Upper lobe of left lung (tissue), 4 donors: ENCODE data around the gene NFIX.

Source experiments
- CTCF ChIP-seq, 6 experiments: fragments of 450-650 bp in 4 of 6; fragments of 200-600 bp in 2 of 6; sonication (generic) in 2 of 6; IDR thresholded peaks; one replicate each; pipeline ENCODE4 v1.5.1; 2016 to 2019; ENCODE audit warnings: antibody characterized with exemption in 6 of 6
- POLR2A ChIP-seq, 4 donors: fragments of 450-650 bp; IDR thresholded peaks; one replicate each; pipeline ENCODE4 v1.5.1; 2016 to 2017; ENCODE audit warnings: antibody characterized with exemption in 4 of 4, mild to moderate bottlenecking in 2 of 4

DNA sequence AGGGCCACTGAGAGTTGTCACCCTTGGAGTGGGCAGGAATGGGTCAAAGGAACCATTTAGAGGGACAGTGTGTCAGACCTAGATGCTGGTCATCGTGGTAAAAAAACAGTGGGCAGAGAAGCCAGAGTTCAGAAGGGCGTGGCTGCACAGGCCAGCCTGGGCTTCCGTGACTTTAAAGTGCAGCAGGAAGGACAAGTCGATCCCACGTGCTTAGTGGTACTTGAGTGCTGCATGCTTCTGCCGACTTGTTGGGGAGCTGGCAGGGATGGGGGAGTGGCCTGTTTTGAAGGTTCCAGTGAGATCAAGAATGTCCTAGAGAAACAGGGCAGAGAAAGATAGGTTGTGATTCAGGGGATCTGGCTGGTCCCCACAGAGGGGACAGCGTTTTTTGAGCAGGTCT lies 90.4 kb downstream of the NFIX start:
- no peak for TF ChIP-seq POLR2A (IDR thresholded peaks at IDR 0.05)
- no peak for TF ChIP-seq CTCF (IDR thresholded peaks at IDR 0.05)
